ENCODE data around the gene FIS1. TPM values are rescaled to one million over a fixed set of nuclear protein-coding genes. Genes with fewer than 3 reads are reported as not detected.

Gene FIS1
- total RNA-seq, 6 donors from 2014 or later = 167 to 276 (median 221) TPM

GRCh38 chr7:101197991-101198390 lies 46.9 kb downstream of the FIS1 start:
- 76 to 77% methylated on average over 6 to 21 of the region's 21 CpGs for WGBS, 2 donors
- Histone ChIP-seq H3K4me1 (peaks cover 0 to 12% (median 9%) of the 10 kb centered on the region in 4 donors), H3K9me3 (no peaks in the 10 kb centered on the region), H3K36me3 (no peaks in the 10 kb centered on the region), H3K27ac (no peak overlapping the region), H3K4me3 (no peak overlapping the region), H3K27me3 (peaks cover 0 to 26% (median 16%) of the 10 kb centered on the region in 4 donors)
- DNase-seq = no peak
- no peak for ATAC-seq (ENCODE audit: low FRiP score in 2 of 2)
- TF ChIP-seq, protein P1, sequence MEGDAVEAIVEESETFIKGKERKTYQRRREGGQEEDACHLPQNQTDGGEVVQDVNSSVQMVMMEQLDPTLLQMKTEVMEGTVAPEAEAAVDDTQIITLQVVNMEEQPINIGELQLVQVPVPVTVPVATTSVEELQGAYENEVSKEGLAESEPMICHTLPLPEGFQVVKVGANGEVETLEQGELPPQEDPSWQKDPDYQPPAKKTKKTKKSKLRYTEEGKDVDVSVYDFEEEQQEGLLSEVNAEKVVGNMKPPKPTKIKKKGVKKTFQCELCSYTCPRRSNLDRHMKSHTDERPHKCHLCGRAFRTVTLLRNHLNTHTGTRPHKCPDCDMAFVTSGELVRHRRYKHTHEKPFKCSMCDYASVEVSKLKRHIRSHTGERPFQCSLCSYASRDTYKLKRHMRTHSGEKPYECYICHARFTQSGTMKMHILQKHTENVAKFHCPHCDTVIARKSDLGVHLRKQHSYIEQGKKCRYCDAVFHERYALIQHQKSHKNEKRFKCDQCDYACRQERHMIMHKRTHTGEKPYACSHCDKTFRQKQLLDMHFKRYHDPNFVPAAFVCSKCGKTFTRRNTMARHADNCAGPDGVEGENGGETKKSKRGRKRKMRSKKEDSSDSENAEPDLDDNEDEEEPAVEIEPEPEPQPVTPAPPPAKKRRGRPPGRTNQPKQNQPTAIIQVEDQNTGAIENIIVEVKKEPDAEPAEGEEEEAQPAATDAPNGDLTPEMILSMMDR (IDR thresholded peaks at IDR 0.05) = no peak
- TF ChIP-seq EP300 (IDR thresholded peaks at IDR 0.05) (no peak), POLR2A (IDR thresholded peaks at IDR 0.05) (no peak), POLR2AphosphoS5 (IDR thresholded peaks at IDR 0.05) (no peak)

- no peak overlapping the region for H3K27ac ChIP-seq
- H3K4me3 ChIP-seq = no peak overlapping the region
- peaks cover 0 to 3% (median 0%) of the 10 kb centered on the region in 4 donors for H3K4me1 ChIP-seq
- H3K36me3 ChIP-seq = no peaks in the 10 kb centered on the region
- 79 to 83% methylated on average over 14 to 15 of the region's 17 CpGs for WGBS, 2 donors
- TF ChIP-seq, protein P1 (IDR thresholded peaks at IDR 0.05) = no peak
- TF ChIP-seq POLR2A (IDR thresholded peaks at IDR 0.05) (no peak), EP300 (IDR thresholded peaks at IDR 0.05) (no peak), POLR2AphosphoS5 (IDR thresholded peaks at IDR 0.05) (no peak)
- peaks cover 0 to 11% (median 3%) of the 10 kb centered on the region in 4 donors for H3K27me3 ChIP-seq
- no peaks in the 10 kb centered on the region for H3K9me3 ChIP-seq
- ATAC-seq (ENCODE audit: low FRiP score in 2 of 2) = no peak
- DNase-seq = no peak
Observed at GRCh38 chr7:101195884-101196283, 49.0 kb downstream of the FIS1 start.

Small RNAs within 50 kb of the gene (small RNA-seq; reads per million reads assigned to genes)
- gene RNU6-1104P = 0 reads per million in 4 donors

Other genes with a start within 250 kb of the FIS1 start
- gene MUC17, start 225.0 kb downstream of the FIS1 start, total RNA-seq = not detected
- gene TRIM56, start 159.6 kb downstream of the FIS1 start, total RNA-seq = 10 to 100 TPM; 25.4 to 66.1 (median 51.3) TPM
- 100 to 1,000 TPM in 1 of 6 donors, 10 to 100 TPM in 4, 1 to 10 TPM in 1; 8.4 to 125 (median 24.0) TPM for gene SERPINE1, start 118.0 kb downstream of the FIS1 start, total RNA-seq
- gene AP1S1, start 90.6 kb downstream of the FIS1 start, total RNA-seq = 10 to 100 TPM; 17.1 to 41.9 (median 33.8) TPM
- under 1 TPM in 2 of 6 donors, not detected in 4; 0.24 to 0.33 TPM for gene VGF, start 79.5 kb downstream of the FIS1 start, total RNA-seq
- not detected for gene NAT16, start 64.8 kb downstream of the FIS1 start, total RNA-seq
- not detected for gene MOGAT3, start 44.0 kb downstream of the FIS1 start, total RNA-seq
- 100 to 1,000 TPM in 1 of 6 donors, 10 to 100 TPM in 5; 38.2 to 104 (median 66.2) TPM for gene PLOD3, start 27.5 kb downstream of the FIS1 start, total RNA-seq
- 10 to 100 TPM; 46.1 to 74.3 (median 68.5) TPM for gene ZNHIT1, start 26.9 kb downstream of the FIS1 start, total RNA-seq
- gene CLDN15, start 7.3 kb downstream of the FIS1 start, total RNA-seq = 10 to 100 TPM in 3 of 6 donors, 1 to 10 TPM in 3; 6.0 to 31.4 (median 8.8) TPM
- 10 to 100 TPM in 4 of 6 donors, 1 to 10 TPM in 2; 7.3 to 30.5 (median 17.3) TPM for gene IFT22, start 76.7 kb upstream of the FIS1 start, total RNA-seq
- 1 to 10 TPM in 1 of 6 donors, under 1 TPM in 3, not detected in 2; 0.20 to 1.0 (median 0.30) TPM for gene COL26A1, start 117.8 kb upstream of the FIS1 start, total RNA-seq